B cell (primary cell): ENCODE measurements around the gene AMDHD2.

Source experiments
- EZH2 ChIP-seq: IDR thresholded peaks from 2 replicates; pipeline ENCODE4 v1.6.1; 2012; ENCODE audit warnings: borderline replicate concordance, low read depth, mild to moderate bottlenecking, moderate library complexity, low read length; ENCODE audit not compliant: insufficient read depth, poor library complexity, severe bottlenecking
- TF ChIP-seq, protein P1 (sequence below): fragments of 200-600 bp; IDR thresholded peaks from one replicate; pipeline ENCODE4 v1.8.0; 2022; ENCODE audit warnings: antibody characterized with exemption, mild to moderate bottlenecking

DNA sequence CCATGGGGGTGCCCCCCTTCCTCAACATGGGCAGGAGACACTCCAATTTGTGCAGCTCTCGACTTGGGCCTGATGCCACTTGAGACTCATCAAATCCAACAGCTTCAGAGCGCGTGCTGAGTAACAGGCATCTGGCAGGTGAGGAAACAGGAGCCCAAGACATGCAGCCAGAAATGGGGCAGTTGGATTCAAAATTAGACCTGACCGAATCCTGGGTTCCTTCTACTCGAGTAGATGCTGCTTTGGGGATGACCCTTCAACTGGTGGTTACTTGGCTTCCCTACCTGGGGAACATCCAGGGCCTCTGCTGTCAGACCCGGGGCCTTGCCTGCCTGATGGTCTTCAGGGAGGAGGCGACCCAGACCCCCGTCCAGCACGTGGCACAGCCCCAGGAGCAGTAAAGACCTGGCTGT is 49.6 kb upstream of the AMDHD2 start:
- TF ChIP-seq, protein P1, sequence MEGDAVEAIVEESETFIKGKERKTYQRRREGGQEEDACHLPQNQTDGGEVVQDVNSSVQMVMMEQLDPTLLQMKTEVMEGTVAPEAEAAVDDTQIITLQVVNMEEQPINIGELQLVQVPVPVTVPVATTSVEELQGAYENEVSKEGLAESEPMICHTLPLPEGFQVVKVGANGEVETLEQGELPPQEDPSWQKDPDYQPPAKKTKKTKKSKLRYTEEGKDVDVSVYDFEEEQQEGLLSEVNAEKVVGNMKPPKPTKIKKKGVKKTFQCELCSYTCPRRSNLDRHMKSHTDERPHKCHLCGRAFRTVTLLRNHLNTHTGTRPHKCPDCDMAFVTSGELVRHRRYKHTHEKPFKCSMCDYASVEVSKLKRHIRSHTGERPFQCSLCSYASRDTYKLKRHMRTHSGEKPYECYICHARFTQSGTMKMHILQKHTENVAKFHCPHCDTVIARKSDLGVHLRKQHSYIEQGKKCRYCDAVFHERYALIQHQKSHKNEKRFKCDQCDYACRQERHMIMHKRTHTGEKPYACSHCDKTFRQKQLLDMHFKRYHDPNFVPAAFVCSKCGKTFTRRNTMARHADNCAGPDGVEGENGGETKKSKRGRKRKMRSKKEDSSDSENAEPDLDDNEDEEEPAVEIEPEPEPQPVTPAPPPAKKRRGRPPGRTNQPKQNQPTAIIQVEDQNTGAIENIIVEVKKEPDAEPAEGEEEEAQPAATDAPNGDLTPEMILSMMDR = no peak
- no peak for TF ChIP-seq EZH2
